CD14-positive monocyte (primary cell): ENCODE data around the gene CPAMD8. TPM values are rescaled to one million over a fixed set of nuclear protein-coding genes. Genes with fewer than 3 reads are reported as not detected.

Experiments used
- DNase-seq, 3 donors: peaks; one replicate each; pipeline ENCODE4 v3.0.0-alpha.2; 2011 to 2022
- H2AFZ ChIP-seq: 2 replicates; pipeline ENCODE4 v1.6.0; 2012; ENCODE audit warnings: mild to moderate bottlenecking, low read depth, low read length, inconsistent platforms; ENCODE audit not compliant: insufficient read depth, poor library complexity, severe bottlenecking
- H3K27ac ChIP-seq, 2 donors: 1 replicate in 1 of 2; 2 replicates in 1 of 2; pipeline ENCODE4 v1.5.1; 2012 to 2013; ENCODE audit warnings: low read length in 2 of 2, control low read depth in 1 of 2, inconsistent platforms in 1 of 2, low read depth in 1 of 2, mild to moderate bottlenecking in 1 of 2
- H3K27me3 ChIP-seq, 2 donors: one replicate each; pipeline versions ENCODE4 v1.6.0 to v1.6.1; 2011 to 2013; ENCODE audit warnings: low read length in 2 of 2; ENCODE audit not compliant: control insufficient read depth in 2 of 2, insufficient read depth in 2 of 2
- H3K36me3 ChIP-seq, 2 donors: replicated peaks in 1 of 2; 1 replicate in 1 of 2; 2 replicates in 1 of 2; pipeline versions ENCODE4 v1.5.1 to v1.6.1; 2012 to 2013; ENCODE audit warnings: low read length in 2 of 2, control low read depth in 1 of 2, inconsistent platforms in 1 of 2, mild to moderate bottlenecking in 1 of 2; ENCODE audit not compliant: insufficient read depth in 2 of 2, control insufficient read depth in 1 of 2
- H3K4me1 ChIP-seq, 2 donors: 1 replicate in 1 of 2; 2 replicates in 1 of 2; pipeline versions ENCODE4 v1.5.1 to v1.6.1; 2012 to 2013; ENCODE audit warnings: low read length in 2 of 2, control low read depth in 1 of 2, inconsistent platforms in 1 of 2, mild to moderate bottlenecking in 1 of 2, moderate library complexity in 1 of 2; ENCODE audit not compliant: insufficient read depth in 2 of 2, control insufficient read depth in 1 of 2
- H3K4me2 ChIP-seq: replicated peaks from 2 replicates; pipeline ENCODE3; 2012; ENCODE audit warnings: low read length, moderate library complexity, mild to moderate bottlenecking; ENCODE audit not compliant: poor library complexity, severe bottlenecking; ENCODE audit errors: extremely low read depth
- H3K4me3 ChIP-seq, 3 experiments: fragments of 200-600 bp in 1 of 3; sonication (generic) in 1 of 3; replicated peaks in 1 of 3; 1 replicate in 2 of 3; 2 replicates in 1 of 3; pipeline ENCODE4 v1.5.1; 2011 to 2013; ENCODE audit warnings: low read length in 3 of 3, mild to moderate bottlenecking in 3 of 3, control low read depth in 2 of 3, low read depth in 2 of 3, inconsistent platforms in 1 of 3, moderate library complexity in 1 of 3
- H3K79me2 ChIP-seq: 2 replicates; pipeline ENCODE4 v1.6.0; 2012; ENCODE audit warnings: mild to moderate bottlenecking, control low read depth, inconsistent platforms, low read length, moderate library complexity; ENCODE audit not compliant: insufficient read depth
- H3K9ac ChIP-seq: 2 replicates; pipeline ENCODE4 v1.6.0; 2017; ENCODE audit warnings: low read length, mild to moderate bottlenecking; ENCODE audit not compliant: insufficient read depth, poor library complexity, severe bottlenecking
- H3K9me3 ChIP-seq, 2 donors: replicated peaks in 1 of 2; 1 replicate in 1 of 2; 2 replicates in 1 of 2; pipeline versions ENCODE4 v1.5.1 to v1.6.1; 2012 to 2013; ENCODE audit warnings: low read length in 2 of 2, control low read depth in 1 of 2; ENCODE audit not compliant: control insufficient read depth in 1 of 2, insufficient read depth in 1 of 2
- H4K20me1 ChIP-seq: 2 replicates; pipeline ENCODE4 v1.6.0; 2012; ENCODE audit warnings: mild to moderate bottlenecking, low read length, control low read depth, moderate library complexity; ENCODE audit not compliant: insufficient read depth
- H3K27ac Mint-ChIP-seq, 7 donors: one replicate each; pipeline ENCODE4 v1.8.0; 2020; ENCODE audit warnings: mild to moderate bottlenecking in 7 of 7, mixed read lengths in 7 of 7, moderate library complexity in 6 of 7, inconsistent platforms in 2 of 7
- H3K27me3 Mint-ChIP-seq, 3 donors: one replicate each; pipeline ENCODE4 v1.8.0; 2021 to 2022; ENCODE audit warnings: low read depth in 3 of 3, mild to moderate bottlenecking in 3 of 3, mixed read lengths in 3 of 3, moderate library complexity in 3 of 3, inconsistent platforms in 1 of 3
- H3K36me3 Mint-ChIP-seq, 2 donors: one replicate each; pipeline ENCODE4 v1.8.0; 2020; ENCODE audit warnings: mixed read lengths in 2 of 2, inconsistent platforms in 1 of 2, mild to moderate bottlenecking in 1 of 2
- H3K4me1 Mint-ChIP-seq: one replicate; pipeline ENCODE4 v1.8.0; 2020; ENCODE audit warnings: mild to moderate bottlenecking, mixed read lengths
- H3K4me3 Mint-ChIP-seq, 2 donors: one replicate each; pipeline ENCODE4 v1.8.0; 2020; ENCODE audit warnings: mild to moderate bottlenecking in 2 of 2, mixed read lengths in 2 of 2, moderate library complexity in 1 of 2
- H3K9me3 Mint-ChIP-seq, 7 donors: one replicate each; pipeline ENCODE4 v1.8.0; 2020 to 2022; ENCODE audit warnings: mixed read lengths in 7 of 7, mild to moderate bottlenecking in 6 of 7, moderate library complexity in 6 of 7, inconsistent platforms in 2 of 7
- CTCF ChIP-seq: fragments of 200-600 bp; IDR thresholded peaks from one replicate; pipeline ENCODE4 v1.8.0; 2022; ENCODE audit warnings: antibody characterized with exemption, mild to moderate bottlenecking
- WGBS: methylation state at CpG from one replicate; pipeline ENCODE4 v1.1.5; 2013; ENCODE audit warnings: missing lambda C conversion rate; ENCODE audit not compliant: insufficient coverage; 5-methylcytosine and 5-hydroxymethylcytosine counted together
- intact Hi-C, 2 donors: fragments of 100-400 bp; cut with micrococcal nuclease; formaldehyde crosslinking; loops; one replicate each; pipeline versions ENCODE4 v1.15.0 to v1.15.1; 2023
- polyA plus RNA-seq, 3 donors: library from polyadenylated mRNA; depleted of rRNA in 1 of 3; unstranded in 2 of 3; stranded (reverse) in 1 of 3; fragments of 300-500 nt in 2 of 3; fragments of >200 nt in 1 of 3; fragmentation: Illumina TruSeq in 2 of 3; gene quantifications; 1 replicate in 2 of 3; 2 replicates in 1 of 3; pipeline ENCODE4 v1.2.3, GENCODE V29; 2012 to 2021

Gene CPAMD8
- polyA plus RNA-seq, 3 donors = 5.1 to 53.4 (median 5.4) TPM

- Histone ChIP-seq H3K79me2 (no peaks in the 10 kb centered on the region), H3K36me3 (no peaks in the 10 kb centered on the region), H3K27ac (no peak overlapping the region), H3K4me1 (peaks cover 58 to 60% of the 10 kb centered on the region in 2 donors), H4K20me1 (no peaks in the 10 kb centered on the region), H3K4me2 (peak overlapping the region; percentile 78), H3K9ac (no peak overlapping the region), H3K4me3 (peak overlapping the region in 1 of 3 experiments; percentile 76), H2AFZ (no peak overlapping the region), H3K9me3 (no peaks in the 10 kb centered on the region), H3K27me3 (peaks cover 0 to 20% of the 10 kb centered on the region in 2 donors)
- Mint-ChIP-seq H3K36me3 (peaks cover 13 to 15% of the 10 kb centered on the region in 2 donors), H3K9me3 (peaks cover 0 to 6% (median 2%) of the 10 kb centered on the region in 7 donors), H3K4me1 (peaks cover 45% of the 10 kb centered on the region), H3K27me3 (peaks cover 19 to 43% (median 35%) of the 10 kb centered on the region in 3 donors), H3K27ac (peak overlapping the region in 4 of 7 donors; percentile 30 to 74 (median 46)), H3K4me3 (peak overlapping the region; percentile 66 to 71)
- intact Hi-C loops = loop anchor here in 1 of 2 donors (2.0 to 5.0 kb wide), 2 partner anchors 66 to 120 kb away; no protein-coding TSS in a partner anchor
- no peak for DNase-seq
- no peak for TF ChIP-seq CTCF
- WGBS = 90% methylated on average over 5 of the region's 12 CpGs
Measured at GRCh38 chr19:16898361-16899015, 128.1 kb downstream of the CPAMD8 start.

DNA sequence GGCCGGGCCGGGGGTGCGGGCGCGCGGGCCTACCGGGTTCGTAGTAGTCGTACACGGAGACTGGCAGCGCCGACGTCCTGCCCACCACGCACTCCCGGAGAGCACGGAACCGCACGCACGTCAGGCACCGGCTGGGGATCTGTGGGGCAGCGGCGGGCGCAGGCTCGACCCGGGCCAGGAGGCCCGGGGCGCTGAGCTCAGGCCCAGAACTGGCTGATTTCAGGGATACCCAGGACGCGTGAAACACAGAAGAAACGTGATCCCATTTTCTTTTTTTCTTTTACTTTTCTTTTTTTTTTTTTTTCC is 128.8 kb downstream of the CPAMD8 start:
- Histone ChIP-seq H3K4me1 (peaks cover 64 to 67% of the 10 kb centered on the region in 2 donors), H3K9me3 (no peaks in the 10 kb centered on the region), H3K27ac (peak overlapping the region; percentile 46 to 79), H3K27me3 (peaks cover 0 to 27% of the 10 kb centered on the region in 2 donors), H3K36me3 (no peaks in the 10 kb centered on the region), H4K20me1 (no peaks in the 10 kb centered on the region), H2AFZ (peak overlapping the region; percentile 88), H3K9ac (peak overlapping the region; percentile 72), H3K4me2 (peak overlapping the region; percentile 78), H3K4me3 (peak overlapping the region; percentile 36 to 76 (median 56)), H3K79me2 (no peaks in the 10 kb centered on the region)
- no peak for TF ChIP-seq CTCF
- Mint-ChIP-seq H3K9me3 (peaks cover 0 to 6% (median 2%) of the 10 kb centered on the region in 7 donors), H3K27me3 (peaks cover 24 to 48% (median 41%) of the 10 kb centered on the region in 3 donors), H3K4me3 (peak overlapping the region; percentile 66 to 71), H3K4me1 (peaks cover 50% of the 10 kb centered on the region), H3K36me3 (peaks cover 13 to 17% of the 10 kb centered on the region in 2 donors), H3K27ac (peak overlapping the region in 5 of 7 donors; percentile 25 to 74 (median 54))
- intact Hi-C loops = loop anchor here (2.0 to 5.0 kb wide), 2 partner anchors 66 to 119 kb away; no protein-coding TSS in a partner anchor
- WGBS = 5% methylated on average over 30 of the region's 30 CpGs
- DNase-seq = peak in 2 of 3 donors; percentile 39 to 71
